ENCODE results near the gene DGKD.

Gene DGKD

DNA sequence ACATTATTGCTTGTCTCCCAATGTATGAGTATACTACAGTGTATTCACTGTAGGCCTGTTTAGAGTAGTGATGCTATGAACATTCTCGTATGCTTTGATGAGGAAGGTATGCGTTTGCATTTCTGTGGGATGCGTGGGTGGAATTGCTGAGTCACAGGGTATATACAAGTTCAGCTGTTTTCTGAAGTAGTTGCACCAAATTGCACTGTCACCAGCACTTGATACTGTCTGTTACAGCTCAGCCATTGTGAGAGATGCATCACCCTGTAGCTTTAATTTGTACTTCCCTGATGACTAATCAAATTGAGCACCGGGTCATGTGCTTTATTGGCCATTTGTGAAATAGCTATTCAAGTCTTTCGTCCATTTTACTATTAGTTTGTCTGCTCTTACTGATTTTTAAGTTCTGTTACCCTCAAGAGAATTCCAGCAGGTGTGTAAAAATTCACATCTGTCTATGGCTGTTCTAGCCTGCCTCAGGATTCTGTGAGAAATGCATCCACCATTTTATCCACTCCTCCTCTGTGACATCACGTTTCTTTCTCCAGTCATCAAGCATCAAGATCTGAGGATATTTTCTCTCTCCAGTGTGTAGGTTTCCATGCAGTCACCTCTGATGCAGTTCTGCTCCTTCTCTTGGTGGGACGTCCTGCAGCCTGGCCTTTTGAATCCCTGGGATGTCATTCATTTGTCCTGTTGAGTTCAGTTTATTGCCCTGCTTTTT is 72.5 kb downstream of the DGKD start:
- TF ChIP-seq GATA3 (IDR thresholded peaks at IDR 0.05; ENCODE audit: low read depth, low read length) = no peak
- TF ChIP-seq GATA2 (IDR thresholded peaks at IDR 0.05; ENCODE audit: low read depth, low read length) = no peak

DNA sequence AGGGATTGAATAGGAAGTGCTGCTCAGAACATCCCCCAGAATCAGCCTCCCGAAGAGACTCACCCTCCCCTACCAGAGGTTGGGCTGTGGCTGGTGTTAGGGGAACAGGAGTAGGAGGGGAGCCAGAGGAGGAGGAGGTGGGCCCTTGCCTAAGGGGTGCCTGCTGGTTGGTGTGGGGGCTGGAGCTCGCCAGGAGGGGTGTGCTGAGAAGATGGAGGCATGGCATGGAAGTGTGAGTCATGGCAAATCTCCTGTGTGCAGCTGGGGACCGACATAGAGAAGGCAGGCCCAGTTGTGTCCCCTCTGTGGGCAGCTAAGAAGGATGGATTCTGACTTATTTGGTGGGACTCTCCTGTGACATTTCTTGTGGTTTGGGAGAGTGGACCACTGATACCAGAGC is 73.7 kb downstream of the DGKD start:
- no peak for TF ChIP-seq GATA2 (IDR thresholded peaks at IDR 0.05; ENCODE audit: low read depth, low read length)
- TF ChIP-seq GATA3 (IDR thresholded peaks at IDR 0.05; ENCODE audit: low read depth, low read length) = no peak

DNA sequence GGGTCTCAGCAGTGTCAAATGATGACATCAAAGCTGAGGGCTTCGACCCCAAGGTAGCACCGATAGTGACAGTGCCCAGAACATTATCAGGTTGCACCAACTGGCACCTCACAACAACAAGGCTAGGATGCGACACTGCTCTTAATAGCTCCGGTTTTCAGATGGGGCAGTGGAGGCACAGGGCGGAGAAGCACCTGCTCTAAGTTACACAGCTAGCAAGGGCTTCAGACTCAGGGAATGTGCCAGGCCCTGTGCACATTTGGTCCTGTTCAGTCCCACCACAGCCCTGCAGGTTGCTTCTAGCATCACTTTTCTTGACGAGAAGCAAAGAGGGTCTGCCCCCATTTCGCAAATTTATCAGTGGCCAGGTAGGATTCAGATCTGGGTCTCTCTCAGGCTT is 74.1 kb downstream of the DGKD start:
- TF ChIP-seq GATA2 (IDR thresholded peaks at IDR 0.05; ENCODE audit: low read depth, low read length) (no peak), GATA3 (IDR thresholded peaks at IDR 0.05; ENCODE audit: low read depth, low read length) (no peak)

DNA sequence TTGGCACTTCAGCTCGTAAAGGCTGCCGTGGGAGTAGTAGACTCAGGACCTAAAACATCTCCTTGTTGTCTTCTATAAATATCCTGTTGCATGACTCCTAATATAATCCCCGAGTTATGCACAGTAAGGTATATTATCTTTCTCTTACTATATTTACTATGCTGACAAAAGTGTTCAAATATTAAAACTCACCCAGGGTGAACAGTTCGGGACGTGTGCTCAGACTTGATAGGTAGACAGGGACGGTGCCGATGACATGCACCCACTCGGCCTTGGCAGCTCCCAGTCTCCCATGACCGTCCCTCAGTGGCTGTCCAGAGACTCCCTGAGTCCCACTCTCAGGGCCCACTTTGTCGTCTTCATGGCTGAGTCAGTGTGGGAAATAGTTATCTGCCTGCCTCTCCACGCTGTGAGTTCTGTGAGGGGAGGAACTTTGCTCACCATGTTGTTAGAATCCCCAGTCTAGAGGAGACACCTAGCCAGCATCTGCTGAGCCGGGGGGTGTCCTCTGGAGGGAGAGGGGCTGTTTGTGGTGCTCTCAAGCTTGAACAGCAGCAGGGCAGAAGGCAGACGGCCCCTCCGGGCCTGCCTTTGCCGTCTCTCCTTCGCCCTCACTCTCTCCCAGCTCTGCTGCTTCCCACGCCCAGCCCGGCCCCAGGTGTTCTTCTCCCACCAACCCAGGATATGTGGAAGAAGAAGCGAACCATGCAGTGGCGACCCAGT is 75.0 kb downstream of the DGKD start:
- TF ChIP-seq GATA2 (IDR thresholded peaks at IDR 0.05; ENCODE audit: low read depth, low read length) (no peak), GATA3 (IDR thresholded peaks at IDR 0.05; ENCODE audit: low read depth, low read length) (no peak)

DNA sequence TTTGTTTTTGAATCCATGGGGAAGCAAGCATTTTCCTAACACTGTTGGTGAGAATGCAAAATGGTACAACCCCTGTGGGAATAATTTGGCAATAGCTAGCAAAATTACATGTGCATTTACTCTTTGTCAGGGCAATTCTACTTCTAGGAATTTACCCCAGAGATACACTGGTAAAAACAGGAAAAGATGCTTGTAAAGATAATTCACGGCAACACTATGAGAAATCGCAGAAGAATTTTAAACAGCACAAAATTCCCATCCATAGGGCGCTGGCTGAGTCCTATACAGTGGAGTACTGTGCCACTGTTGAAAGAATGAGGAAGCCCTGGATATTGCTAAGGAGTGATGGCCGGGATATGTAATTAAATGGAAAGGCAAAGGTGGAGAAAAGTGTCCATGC is 75.8 kb downstream of the DGKD start:
- TF ChIP-seq GATA2 (IDR thresholded peaks at IDR 0.05; ENCODE audit: low read depth, low read length) (no peak), GATA3 (IDR thresholded peaks at IDR 0.05; ENCODE audit: low read depth, low read length) (no peak)

DNA sequence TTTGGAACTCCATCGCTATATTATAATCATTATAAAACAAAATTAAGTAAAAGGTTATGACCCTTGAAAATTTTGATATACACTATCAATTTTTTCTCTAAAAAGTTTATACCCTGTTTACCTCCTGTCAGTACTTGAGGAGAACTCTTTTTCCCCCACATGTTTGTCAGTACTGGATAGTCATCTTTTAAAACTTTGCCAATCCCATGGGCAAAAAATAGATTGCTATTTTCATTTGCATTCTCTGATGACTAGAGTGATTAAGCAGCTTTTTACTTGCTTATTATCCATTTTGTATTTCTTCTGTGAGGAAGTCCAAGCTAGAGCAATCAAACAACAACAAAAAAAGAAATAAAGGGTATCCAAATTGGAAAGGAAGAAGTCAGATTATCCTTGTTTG is 76.4 kb downstream of the DGKD start:
- TF ChIP-seq GATA3 (IDR thresholded peaks at IDR 0.05; ENCODE audit: low read depth, low read length) (no peak), GATA2 (IDR thresholded peaks at IDR 0.05; ENCODE audit: low read depth, low read length) (no peak)

DNA sequence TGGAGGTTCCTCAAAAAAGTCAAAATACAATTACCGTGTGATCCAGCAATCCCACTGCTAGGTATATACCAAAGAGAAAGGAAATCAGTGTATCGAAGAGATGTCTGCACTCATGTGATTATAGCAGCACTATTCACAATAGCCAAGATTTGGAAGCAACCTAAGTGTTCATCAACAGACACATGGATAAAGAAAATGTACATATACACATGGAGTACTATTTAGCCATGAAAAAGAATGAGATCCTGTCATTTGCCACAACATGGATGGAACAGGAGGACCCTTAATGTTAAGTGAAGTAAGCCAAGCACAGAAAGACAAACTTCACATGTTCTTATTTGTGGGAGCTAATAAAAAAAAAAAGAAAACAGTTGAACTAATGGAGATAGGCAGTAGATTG is 78.7 kb downstream of the DGKD start:
- no peak for TF ChIP-seq GATA2 (IDR thresholded peaks at IDR 0.05; ENCODE audit: low read depth, low read length)
- no peak for TF ChIP-seq GATA3 (IDR thresholded peaks at IDR 0.05; ENCODE audit: low read depth, low read length)

DNA sequence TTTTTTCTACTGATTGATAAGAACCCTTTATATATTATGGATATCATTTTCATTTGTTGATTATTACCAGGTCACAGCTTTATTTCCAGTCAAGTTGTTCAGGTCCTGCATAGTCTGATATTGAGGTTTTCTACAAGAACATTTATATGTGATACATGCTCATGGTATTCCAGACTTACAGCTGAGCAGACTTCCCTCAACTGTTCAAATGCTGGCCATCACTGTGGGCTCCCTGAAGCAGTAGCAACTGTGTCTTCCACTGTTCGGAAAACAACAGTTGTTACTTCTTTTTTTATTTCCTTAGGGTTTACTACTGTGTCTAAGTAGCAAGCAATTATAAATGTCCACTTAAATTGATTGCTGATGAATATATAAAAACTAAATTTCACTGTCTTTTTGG is 79.5 kb downstream of the DGKD start:
- no peak for TF ChIP-seq GATA2 (IDR thresholded peaks at IDR 0.05; ENCODE audit: low read depth, low read length)

DNA sequence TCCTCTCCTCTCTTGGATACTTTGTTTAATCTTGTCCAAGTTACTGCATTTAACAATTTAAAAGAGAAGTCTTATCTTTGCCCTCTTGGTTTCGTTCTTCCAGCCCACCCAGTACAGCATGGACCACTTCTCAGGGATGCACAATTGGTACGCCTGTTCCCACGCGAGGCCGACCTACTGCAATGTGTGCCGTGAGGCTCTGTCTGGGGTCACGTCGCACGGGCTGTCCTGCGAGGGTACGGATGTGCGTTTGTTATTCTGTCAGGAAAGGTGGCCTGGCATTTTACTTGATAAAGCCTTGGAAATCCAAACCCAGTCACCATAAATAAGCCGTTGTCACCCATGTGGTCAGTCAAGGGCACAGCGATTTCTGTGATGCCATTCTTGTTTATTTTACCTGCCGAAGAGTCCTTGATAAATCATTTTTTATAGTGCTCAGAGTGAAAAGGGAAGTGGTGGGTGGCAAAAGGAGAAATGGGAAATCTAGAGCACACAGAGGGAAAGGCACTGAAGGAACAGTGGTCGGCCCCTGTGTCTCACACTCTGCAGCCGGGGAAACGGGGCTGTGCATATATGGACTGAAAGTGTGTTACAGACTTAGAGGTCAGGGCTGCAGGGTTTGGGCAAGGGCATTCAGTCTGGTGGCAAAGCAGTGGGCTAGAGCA is 80.5 kb downstream of the DGKD start:
- TF ChIP-seq GATA2 (IDR thresholded peaks at IDR 0.05; ENCODE audit: low read depth, low read length) (no peak), GATA3 (IDR thresholded peaks at IDR 0.05; ENCODE audit: low read depth, low read length) (no peak)

DNA sequence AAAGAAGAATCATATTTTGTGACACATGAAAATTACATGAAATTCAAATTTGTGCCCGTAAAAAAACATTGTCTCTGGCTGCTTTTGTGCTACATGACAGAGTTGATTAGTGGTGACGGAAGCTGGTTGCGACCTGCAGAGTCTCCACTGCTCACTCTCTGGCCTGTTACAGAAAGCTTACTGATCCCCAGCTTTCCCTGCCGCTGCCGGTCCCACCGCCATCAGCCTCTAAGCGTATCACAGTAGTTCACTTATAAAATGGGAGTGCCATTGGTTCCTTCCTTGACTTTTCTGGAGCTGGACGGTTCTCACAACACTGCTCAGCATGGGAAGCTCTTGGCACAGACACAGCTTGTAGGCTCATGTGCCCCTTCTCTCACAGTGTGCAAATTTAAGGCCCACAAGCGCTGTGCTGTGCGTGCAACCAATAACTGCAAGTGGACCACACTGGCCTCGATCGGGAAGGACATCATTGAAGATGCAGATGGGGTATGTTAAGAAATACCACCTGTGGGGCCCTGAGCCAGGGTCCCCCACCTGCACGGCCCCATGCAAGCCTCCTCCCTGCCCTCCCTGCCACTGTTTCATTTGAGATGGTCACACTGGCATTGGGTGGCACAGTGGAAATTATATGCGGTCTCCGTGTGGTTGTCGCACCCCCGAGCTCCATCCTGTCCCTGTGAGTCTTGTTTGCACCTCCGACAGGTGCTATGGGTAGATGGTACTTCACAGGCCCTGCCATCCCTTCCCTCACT is 81.3 kb downstream of the DGKD start:
- TF ChIP-seq GATA3 (IDR thresholded peaks at IDR 0.05; ENCODE audit: low read depth, low read length) (no peak), GATA2 (IDR thresholded peaks at IDR 0.05; ENCODE audit: low read depth, low read length) (no peak)

DNA sequence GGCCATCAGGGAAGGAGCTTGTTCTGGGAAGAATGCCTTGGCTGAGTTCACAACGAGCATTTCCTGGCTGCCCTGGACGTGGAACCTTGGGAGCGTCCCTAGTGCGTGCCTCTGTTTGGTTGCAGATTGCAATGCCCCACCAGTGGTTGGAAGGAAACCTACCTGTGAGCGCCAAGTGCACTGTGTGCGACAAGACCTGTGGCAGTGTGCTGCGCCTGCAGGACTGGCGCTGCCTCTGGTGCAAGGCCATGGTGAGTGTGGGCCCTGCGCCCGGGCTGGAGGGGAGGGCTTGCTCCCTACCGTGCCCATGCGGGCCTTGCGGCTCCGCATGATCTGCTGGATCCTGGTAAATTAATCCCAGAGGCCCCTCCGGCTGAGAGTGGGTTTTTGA is 81.9 kb downstream of the DGKD start:
- TF ChIP-seq GATA3 (IDR thresholded peaks at IDR 0.05; ENCODE audit: low read depth, low read length) = no peak

DNA sequence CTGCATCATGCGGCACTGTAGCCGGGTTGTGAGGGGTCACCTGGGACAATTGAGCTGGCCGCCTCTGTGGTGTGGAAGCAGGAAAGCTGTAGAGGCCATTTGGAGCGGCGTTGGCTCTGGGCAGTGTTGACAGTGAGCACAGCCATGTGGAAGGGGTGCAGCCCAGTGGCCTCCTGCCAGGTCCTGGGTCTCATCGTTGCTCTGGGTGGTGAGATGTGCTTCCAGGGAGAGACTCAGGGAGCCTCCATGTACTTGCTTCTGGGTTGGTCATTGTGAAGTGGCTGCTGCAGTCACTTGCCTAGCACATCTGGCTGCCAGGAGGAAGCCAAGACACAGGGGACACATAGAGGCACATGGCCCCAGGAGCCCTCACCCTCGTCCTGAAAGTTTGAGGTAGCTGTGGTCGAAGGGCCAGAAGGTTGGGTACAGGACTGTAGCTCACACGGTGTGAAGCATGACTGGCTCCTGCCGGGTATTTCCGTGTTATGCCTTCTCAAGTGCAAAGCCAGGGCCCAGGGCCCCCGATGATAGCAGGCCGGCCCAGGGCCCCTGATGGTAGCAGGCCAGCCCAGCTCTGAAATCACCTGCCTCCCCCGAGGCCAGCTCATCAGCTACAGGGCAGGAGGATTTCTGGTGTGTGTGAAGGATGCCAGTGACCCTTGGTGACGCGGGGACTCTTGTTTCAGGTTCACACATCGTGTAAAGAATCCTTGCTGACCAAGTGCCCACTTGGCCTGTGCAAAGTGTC is 82.6 kb downstream of the DGKD start:
- no peak for TF ChIP-seq GATA2 (IDR thresholded peaks at IDR 0.05; ENCODE audit: low read depth, low read length)
- no peak for TF ChIP-seq GATA3 (IDR thresholded peaks at IDR 0.05; ENCODE audit: low read depth, low read length)

DNA sequence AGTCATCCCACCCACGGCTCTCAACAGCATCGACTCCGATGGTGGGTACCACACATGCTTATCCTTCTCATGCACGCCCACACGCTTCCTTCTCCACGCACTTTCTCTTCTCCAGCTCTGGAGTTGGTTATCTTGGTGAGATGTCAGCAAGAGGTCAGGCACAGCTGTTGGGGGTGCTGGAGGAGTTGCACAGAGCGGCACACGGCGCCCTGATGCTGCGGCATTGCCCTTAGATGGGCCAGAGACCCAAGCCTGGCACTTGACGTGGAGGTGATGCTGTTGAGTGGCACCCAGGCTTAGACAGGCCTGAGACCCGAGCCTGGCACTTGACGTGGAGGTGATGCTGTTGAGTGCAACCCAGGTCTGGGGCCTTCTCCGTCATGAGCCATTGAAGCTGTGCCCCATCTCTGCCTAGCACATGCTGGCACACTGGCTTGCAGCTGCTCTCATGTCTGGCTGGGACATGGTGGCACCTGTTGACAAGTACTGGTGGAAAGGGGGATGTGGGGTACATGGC is 83.2 kb downstream of the DGKD start:
- no peak for TF ChIP-seq GATA2 (IDR thresholded peaks at IDR 0.05; ENCODE audit: low read depth, low read length)
- no peak for TF ChIP-seq GATA3 (IDR thresholded peaks at IDR 0.05; ENCODE audit: low read depth, low read length)

Measured in SH-SY5Y (cell line).